ENCODE measurements around the gene EPN2.

The EPN2 gene

DNA sequence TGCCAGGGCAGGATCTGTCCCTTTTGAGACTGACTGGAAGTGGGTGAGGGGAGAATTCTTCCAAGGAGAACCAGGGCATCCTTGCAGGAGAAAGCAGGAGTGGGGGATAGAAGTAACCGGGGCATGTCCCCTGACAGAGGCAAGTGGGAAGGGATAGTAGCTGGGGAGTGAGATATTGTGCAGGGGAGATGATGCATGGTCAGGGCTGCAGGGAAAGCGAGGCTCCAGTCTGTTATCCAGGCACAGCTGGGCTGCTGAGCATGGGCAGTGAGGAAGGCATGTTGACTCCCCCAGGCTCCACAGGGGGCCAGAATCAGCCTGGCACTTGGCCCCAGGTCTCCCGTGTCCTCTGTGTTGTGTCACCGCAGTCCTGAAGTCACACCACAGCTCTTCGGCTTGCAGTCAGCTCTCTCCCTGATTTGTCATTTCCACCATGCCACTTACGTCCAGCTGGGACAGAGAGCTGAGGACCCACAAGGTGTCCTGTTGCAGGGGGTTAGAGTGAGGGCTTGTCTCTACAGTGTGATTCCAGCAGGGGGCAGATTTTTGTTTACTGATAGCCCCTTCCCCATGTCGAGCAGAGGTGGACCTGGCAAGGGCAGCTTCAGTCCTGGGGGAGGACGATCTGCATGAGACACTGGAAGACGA, 84.4 kb downstream of the EPN2 start:
- H2AFZ ChIP-seq (ENCODE audit: low read length, unreplicated experiment) = no peak overlapping the region
- peaks cover under 1% of the 10 kb centered on the region for H3K4me1 ChIP-seq (ENCODE audit: control insufficient read depth, insufficient read depth, low read length, unreplicated experiment)
- H3K27ac ChIP-seq (ENCODE audit: low read depth, low read length) = no peak overlapping the region
- peaks cover 26% of the 10 kb centered on the region for H3K36me3 ChIP-seq (ENCODE audit: insufficient read depth, low read length)
- no peak overlapping the region for H3K4me3 ChIP-seq (ENCODE audit: low read depth, low read length)
- no peaks in the 10 kb centered on the region for H3K27me3 ChIP-seq (ENCODE audit: insufficient read depth, low read length)
- no peaks in the 10 kb centered on the region for H3K79me2 ChIP-seq (ENCODE audit: control insufficient read depth, insufficient read depth, low read length, unreplicated experiment)

DNA sequence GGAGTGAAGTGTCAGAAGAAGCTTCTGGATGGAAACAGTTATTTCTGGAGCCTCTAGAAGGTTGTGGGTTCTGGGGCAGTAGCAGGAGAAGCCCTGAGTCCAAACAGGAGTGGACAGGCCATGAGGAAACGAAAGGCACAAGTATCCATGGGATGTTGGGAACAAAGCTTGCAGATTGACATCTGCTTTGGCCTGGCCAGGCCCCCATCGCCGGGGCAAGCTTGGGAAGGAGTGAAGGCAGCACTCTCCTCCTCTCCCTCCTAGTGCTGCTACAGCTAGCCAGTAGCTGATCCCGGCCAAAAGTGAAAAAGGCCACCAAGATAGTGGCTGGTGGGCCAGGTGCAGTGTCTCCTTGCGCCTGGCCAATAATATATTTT, 85.0 kb downstream of the EPN2 start:
- peaks cover 26% of the 10 kb centered on the region for H3K36me3 ChIP-seq (ENCODE audit: insufficient read depth, low read length)
- no peak overlapping the region for H2AFZ ChIP-seq (ENCODE audit: low read length, unreplicated experiment)
- no peak overlapping the region for H3K27ac ChIP-seq (ENCODE audit: low read depth, low read length)
- no peak overlapping the region for H3K4me3 ChIP-seq (ENCODE audit: low read depth, low read length)
- no peaks in the 10 kb centered on the region for H3K27me3 ChIP-seq (ENCODE audit: insufficient read depth, low read length)
- H3K4me1 ChIP-seq (ENCODE audit: control insufficient read depth, insufficient read depth, low read length, unreplicated experiment) = peaks cover 6% of the 10 kb centered on the region
- no peaks in the 10 kb centered on the region for H3K79me2 ChIP-seq (ENCODE audit: control insufficient read depth, insufficient read depth, low read length, unreplicated experiment)

DNA sequence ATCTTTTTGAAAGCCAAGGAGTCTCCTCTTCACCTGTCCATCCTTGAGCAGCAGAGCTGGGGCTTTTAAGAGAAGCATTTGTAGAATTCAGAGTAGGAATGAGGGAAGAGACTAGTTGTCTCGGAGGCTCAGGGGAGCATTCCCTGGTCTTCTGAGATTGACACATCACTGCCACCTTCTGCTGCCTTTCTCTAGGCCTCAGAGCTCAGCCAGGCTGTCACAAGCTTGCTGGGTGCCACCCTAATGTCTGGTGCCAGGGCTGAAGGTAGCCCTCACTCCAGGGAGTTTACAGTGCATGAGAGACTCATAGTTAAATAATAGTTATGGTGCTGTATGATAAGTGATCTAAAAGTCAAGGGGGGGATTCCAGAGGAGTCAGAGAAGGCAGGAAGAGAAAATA, 85.7 kb downstream of the EPN2 start:
- peaks cover 25% of the 10 kb centered on the region for H3K36me3 ChIP-seq (ENCODE audit: insufficient read depth, low read length)
- H3K27ac ChIP-seq (ENCODE audit: low read depth, low read length) = no peak overlapping the region
- H3K4me1 ChIP-seq (ENCODE audit: control insufficient read depth, insufficient read depth, low read length, unreplicated experiment) = peaks cover 13% of the 10 kb centered on the region
- no peaks in the 10 kb centered on the region for H3K27me3 ChIP-seq (ENCODE audit: insufficient read depth, low read length)
- no peak overlapping the region for H2AFZ ChIP-seq (ENCODE audit: low read length, unreplicated experiment)
- no peaks in the 10 kb centered on the region for H3K79me2 ChIP-seq (ENCODE audit: control insufficient read depth, insufficient read depth, low read length, unreplicated experiment)
- no peak overlapping the region for H3K4me3 ChIP-seq (ENCODE audit: low read depth, low read length)

DNA sequence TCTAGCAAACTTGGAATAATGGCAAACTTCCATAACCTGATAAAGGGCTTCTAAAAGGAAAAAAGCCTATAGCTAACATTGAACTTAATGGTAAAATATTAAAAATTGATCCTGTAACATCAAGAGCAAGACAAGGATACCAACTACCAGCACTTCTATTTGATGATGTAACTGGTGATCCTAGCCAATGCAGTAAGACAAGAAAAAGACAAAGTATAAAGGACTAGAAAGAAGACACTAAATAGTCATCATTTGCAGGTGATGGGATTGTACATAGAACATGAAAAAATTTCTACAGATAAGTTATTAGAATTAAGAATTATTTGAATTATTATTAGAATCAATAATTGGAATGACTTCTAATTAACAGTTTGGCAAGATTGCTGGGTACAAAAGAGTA, 88.4 kb downstream of the EPN2 start:
- peaks cover 26% of the 10 kb centered on the region for H3K4me1 ChIP-seq (ENCODE audit: control insufficient read depth, insufficient read depth, low read length, unreplicated experiment)
- no peak overlapping the region for H3K4me3 ChIP-seq (ENCODE audit: low read depth, low read length)
- no peak overlapping the region for H3K27ac ChIP-seq (ENCODE audit: low read depth, low read length)
- no peaks in the 10 kb centered on the region for H3K27me3 ChIP-seq (ENCODE audit: insufficient read depth, low read length)
- no peaks in the 10 kb centered on the region for H3K79me2 ChIP-seq (ENCODE audit: control insufficient read depth, insufficient read depth, low read length, unreplicated experiment)
- peaks cover 24% of the 10 kb centered on the region for H3K36me3 ChIP-seq (ENCODE audit: insufficient read depth, low read length)
- no peak overlapping the region for H2AFZ ChIP-seq (ENCODE audit: low read length, unreplicated experiment)

DNA sequence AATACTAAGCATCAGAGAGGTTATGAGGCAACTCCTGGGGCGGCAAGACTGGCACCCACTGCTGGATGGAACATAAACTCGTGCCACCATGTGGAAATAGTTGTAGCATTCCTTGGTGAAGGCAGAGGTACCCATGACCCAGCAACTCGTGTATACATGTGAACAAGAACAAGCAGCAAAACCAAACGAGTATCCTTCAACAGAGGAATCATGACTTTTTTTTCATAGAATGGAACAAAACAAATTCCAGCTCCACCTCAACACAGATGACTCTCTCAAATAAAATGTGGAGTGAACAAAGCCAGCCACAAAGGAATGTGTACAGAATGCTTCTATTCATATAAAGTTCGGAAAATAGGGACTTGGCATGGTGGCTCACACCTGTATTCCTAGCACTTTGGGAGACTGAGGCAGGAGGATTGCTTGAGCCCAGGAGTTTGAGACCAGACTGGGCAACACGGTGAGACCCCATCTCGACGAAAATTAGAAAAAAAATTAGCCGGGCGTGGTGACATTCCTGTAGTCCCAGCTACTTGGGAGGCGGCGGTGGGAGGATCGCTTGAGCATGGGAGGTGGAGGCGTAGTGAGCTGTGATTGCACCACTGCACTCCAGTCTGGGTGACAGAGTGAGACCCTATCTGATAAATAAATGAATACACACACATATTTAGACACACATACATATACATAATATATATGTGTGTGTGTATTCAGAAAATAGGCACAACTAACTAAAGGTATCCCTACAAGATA, 90.0 kb downstream of the EPN2 start:
- Histone ChIP-seq H3K27me3 (ENCODE audit: insufficient read depth, low read length) (no peaks in the 10 kb centered on the region), H2AFZ (ENCODE audit: low read length, unreplicated experiment) (no peak overlapping the region), H3K4me3 (ENCODE audit: low read depth, low read length) (no peak overlapping the region; the same call in 1 of the 2 replicates), H3K4me1 (ENCODE audit: control insufficient read depth, insufficient read depth, low read length, unreplicated experiment) (peaks cover 42% of the 10 kb centered on the region), H3K27ac (ENCODE audit: low read depth, low read length) (peak overlapping the region; percentile 61), H3K79me2 (ENCODE audit: control insufficient read depth, insufficient read depth, low read length, unreplicated experiment) (no peaks in the 10 kb centered on the region), H3K36me3 (ENCODE audit: insufficient read depth, low read length) (peaks cover 24% of the 10 kb centered on the region)

DNA sequence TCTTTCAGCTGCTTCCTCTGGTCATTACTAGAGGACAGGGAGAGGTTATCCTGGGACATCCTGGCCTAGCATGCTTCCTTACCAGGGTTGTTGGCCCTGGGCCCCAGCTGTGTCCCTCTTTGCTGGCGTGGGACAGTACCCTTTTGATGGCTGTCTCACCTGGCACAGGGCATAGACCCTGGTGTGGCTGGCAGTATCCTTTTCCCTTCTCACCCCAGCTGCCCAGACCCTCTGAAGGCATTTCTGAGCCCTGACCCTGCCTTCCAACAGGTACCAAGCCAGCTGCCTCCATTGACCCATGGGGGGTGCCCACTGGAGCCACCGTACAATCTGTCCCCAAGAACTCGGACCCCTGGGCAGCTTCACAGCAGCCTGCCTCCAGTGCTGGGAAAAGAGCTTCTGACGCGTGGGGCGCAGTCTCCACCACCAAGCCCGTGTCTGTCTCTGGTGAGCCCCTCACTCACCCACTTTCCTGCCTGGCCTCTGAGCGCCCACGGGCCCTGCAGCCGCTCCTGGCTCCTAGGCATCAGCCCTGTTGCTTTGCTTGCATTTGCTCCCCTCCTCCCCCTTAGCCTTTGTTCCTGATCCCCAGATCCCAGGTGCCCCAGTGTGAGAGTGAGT, 91.4 kb downstream of the EPN2 start:
- Histone ChIP-seq H2AFZ (ENCODE audit: low read length, unreplicated experiment) (no peak overlapping the region), H3K4me1 (ENCODE audit: control insufficient read depth, insufficient read depth, low read length, unreplicated experiment) (peaks cover 48% of the 10 kb centered on the region), H3K36me3 (ENCODE audit: insufficient read depth, low read length) (peaks cover 18% of the 10 kb centered on the region), H3K4me3 (ENCODE audit: low read depth, low read length) (no peak overlapping the region), H3K27me3 (ENCODE audit: insufficient read depth, low read length) (no peaks in the 10 kb centered on the region), H3K79me2 (ENCODE audit: control insufficient read depth, insufficient read depth, low read length, unreplicated experiment) (no peaks in the 10 kb centered on the region), H3K27ac (ENCODE audit: low read depth, low read length) (no peak overlapping the region; the same call in 1 of the 2 replicates)

DNA sequence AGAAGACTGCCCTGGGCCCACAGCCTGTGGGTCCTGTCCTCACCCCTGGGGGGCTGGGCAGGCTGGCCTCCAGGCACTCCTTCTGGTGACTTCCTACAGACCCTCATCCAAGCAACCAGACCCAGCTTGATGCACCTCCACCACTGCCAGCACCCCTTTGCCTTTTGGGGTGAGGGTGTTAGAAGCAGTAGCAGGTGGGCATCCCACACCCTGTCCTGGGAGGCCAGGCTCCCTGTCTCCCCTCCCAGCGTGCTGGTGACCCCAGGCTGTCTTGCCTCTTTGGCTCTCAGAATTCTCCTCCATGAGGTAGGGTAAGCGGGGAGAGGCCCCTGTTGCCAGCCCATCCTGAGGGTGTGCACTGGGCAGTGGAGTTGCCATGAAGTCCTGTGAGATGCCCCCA, 92.0 kb downstream of the EPN2 start:
- no peak overlapping the region for H3K4me3 ChIP-seq (ENCODE audit: low read depth, low read length)
- H3K36me3 ChIP-seq (ENCODE audit: insufficient read depth, low read length) = peaks cover 14% of the 10 kb centered on the region
- no peak overlapping the region for H3K27ac ChIP-seq (ENCODE audit: low read depth, low read length)
- H2AFZ ChIP-seq (ENCODE audit: low read length, unreplicated experiment) = no peak overlapping the region
- no peaks in the 10 kb centered on the region for H3K79me2 ChIP-seq (ENCODE audit: control insufficient read depth, insufficient read depth, low read length, unreplicated experiment)
- peaks cover 48% of the 10 kb centered on the region for H3K4me1 ChIP-seq (ENCODE audit: control insufficient read depth, insufficient read depth, low read length, unreplicated experiment)
- H3K27me3 ChIP-seq (ENCODE audit: insufficient read depth, low read length) = no peaks in the 10 kb centered on the region

DNA sequence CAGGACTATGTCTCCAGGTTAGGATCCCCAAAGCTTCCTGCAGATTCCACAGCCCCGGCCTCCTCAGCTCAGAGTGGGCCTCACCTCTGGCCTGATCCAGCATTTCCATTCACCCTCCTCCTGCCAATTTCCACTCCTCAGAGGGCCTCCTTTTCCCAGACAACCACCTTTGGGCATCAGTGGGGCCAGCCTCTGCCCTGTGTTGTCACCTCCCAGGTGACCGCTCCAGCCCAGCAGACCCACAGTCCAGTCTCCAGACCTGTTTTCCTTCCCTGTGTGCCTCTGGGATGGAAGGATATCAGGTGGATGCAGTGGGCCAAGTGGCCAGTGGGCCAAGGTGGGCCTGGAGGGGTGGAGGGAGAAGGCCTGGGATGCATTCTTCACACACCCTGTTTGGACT, 92.7 kb downstream of the EPN2 start:
- H3K4me3 ChIP-seq (ENCODE audit: low read depth, low read length) = no peak overlapping the region
- no peak overlapping the region for H3K27ac ChIP-seq (ENCODE audit: low read depth, low read length)
- peaks cover 11% of the 10 kb centered on the region for H3K36me3 ChIP-seq (ENCODE audit: insufficient read depth, low read length)

DNA sequence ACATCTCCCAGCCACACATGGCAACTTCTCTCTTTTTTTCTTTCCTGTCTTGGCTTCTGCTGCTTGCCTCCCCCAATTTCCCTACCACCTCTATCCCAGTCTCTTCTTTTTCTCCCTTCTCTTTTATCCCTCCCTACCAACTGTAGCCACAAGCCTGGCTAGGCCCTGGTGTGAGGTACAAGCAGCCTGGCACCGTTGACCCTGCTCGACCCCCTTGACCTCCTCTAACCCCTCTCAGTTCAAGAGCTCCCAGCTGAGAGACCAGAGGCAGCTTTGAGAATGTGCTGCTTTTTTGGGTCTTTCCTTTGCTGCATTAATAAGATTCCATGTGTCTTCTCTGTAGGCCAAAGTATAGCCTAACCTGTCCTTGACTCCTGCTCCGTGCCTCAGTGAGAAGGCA, 93.1 kb downstream of the EPN2 start:
- H3K4me1 ChIP-seq (ENCODE audit: control insufficient read depth, insufficient read depth, low read length, unreplicated experiment) = peaks cover 48% of the 10 kb centered on the region
- peak overlapping the region; percentile 66; the same call in 1 of the 2 replicates for H3K27ac ChIP-seq (ENCODE audit: low read depth, low read length)
- no peaks in the 10 kb centered on the region for H3K27me3 ChIP-seq (ENCODE audit: insufficient read depth, low read length)
- no peak overlapping the region for H3K4me3 ChIP-seq (ENCODE audit: low read depth, low read length)
- peaks cover 7% of the 10 kb centered on the region for H3K36me3 ChIP-seq (ENCODE audit: insufficient read depth, low read length)
- H2AFZ ChIP-seq (ENCODE audit: low read length, unreplicated experiment) = no peak overlapping the region
- H3K79me2 ChIP-seq (ENCODE audit: control insufficient read depth, insufficient read depth, low read length, unreplicated experiment) = no peaks in the 10 kb centered on the region

More for the DNA sequence above, 92.7 kb downstream of the EPN2 start:
- Histone ChIP-seq H3K4me1 (ENCODE audit: control insufficient read depth, insufficient read depth, low read length, unreplicated experiment) (peaks cover 48% of the 10 kb centered on the region), H3K27me3 (ENCODE audit: insufficient read depth, low read length) (no peaks in the 10 kb centered on the region), H3K79me2 (ENCODE audit: control insufficient read depth, insufficient read depth, low read length, unreplicated experiment) (no peaks in the 10 kb centered on the region), H2AFZ (ENCODE audit: low read length, unreplicated experiment) (no peak overlapping the region)

DNA sequence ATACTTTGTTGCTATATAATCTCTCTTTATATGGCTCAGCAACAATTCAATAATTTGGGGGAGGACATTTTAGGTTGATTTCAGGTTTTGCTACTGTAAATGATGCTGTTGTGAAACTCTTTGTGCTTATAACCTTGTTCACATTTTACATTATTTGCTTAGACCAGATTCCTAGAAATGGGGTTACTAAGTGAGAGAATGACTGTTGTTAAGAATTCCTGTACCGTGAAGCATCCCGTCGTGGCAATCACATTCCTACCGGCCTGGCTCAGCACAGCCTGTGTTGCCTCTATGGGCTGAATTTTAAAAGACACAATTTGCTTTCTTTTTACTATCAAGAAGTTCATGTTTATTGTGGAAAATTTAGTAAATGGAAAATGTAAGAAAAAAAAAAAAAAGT, 94.0 kb downstream of the EPN2 start:
- Histone ChIP-seq H3K27me3 (ENCODE audit: insufficient read depth, low read length) (no peaks in the 10 kb centered on the region), H3K36me3 (ENCODE audit: insufficient read depth, low read length) (peaks cover 1% of the 10 kb centered on the region; the same call in 1 of the 2 replicates), H3K27ac (ENCODE audit: low read depth, low read length) (peak overlapping the region; percentile 66), H3K4me1 (ENCODE audit: control insufficient read depth, insufficient read depth, low read length, unreplicated experiment) (peaks cover 48% of the 10 kb centered on the region), H3K4me3 (ENCODE audit: low read depth, low read length) (no peak overlapping the region), H3K79me2 (ENCODE audit: control insufficient read depth, insufficient read depth, low read length, unreplicated experiment) (no peaks in the 10 kb centered on the region), H2AFZ (ENCODE audit: low read length, unreplicated experiment) (no peak overlapping the region)

Measured in ACC112 (cell line).